ENCODE measurements around the gene GTF3A. TPM values are rescaled to one million over a fixed set of nuclear protein-coding genes. Genes with fewer than 3 reads are reported as not detected.

GTF3A gene
- total RNA-seq, 2 experiments from 2014 or later, result 129 to 132 TPM

GRCh38 chr13:27482983-27483382 is 58.6 kb downstream of the GTF3A start:
- H3K36me3 ChIP-seq (ENCODE audit: insufficient read depth, low read length), result no peaks in the 10 kb centered on the region
- H3K4me3 ChIP-seq (ENCODE audit: low read length), result no peak overlapping the region
- CTCF ChIA-PET, result no interaction called here
- peaks cover 0 to 8% of the 10 kb centered on the region in 2 experiments for H3K9me3 ChIP-seq (ENCODE audit: control insufficient read depth in 1 of 2, insufficient read depth in 1 of 2, low read length in 2 of 2)
- no peak for TF ChIP-seq CTCF (IDR thresholded peaks at IDR 0.05)
- Mint-ChIP-seq H3K27ac (no peak overlapping the region), H3K4me1 (ENCODE audit: low read depth) (peaks cover 7% of the 10 kb centered on the region), H3K4me3 (no peak overlapping the region), H3K36me3 (ENCODE audit: low read depth) (no peaks in the 10 kb centered on the region), H3K27me3 (no peaks in the 10 kb centered on the region), H3K9me3 (no peaks in the 10 kb centered on the region)
- POLR2A ChIA-PET, result no interaction called here
- ATAC-seq (ENCODE audit: poor library complexity), result peak; percentile 34
- H3K27me3 ChIP-seq (ENCODE audit: control insufficient read depth in 1 of 2, insufficient read depth in 2 of 2, low read length in 2 of 2), result no peaks in the 10 kb centered on the region
- no peaks in the 10 kb centered on the region for H3K4me1 ChIP-seq (ENCODE audit: insufficient read depth, low read length)
- peak in 3 of 14 experiments; percentile 58 to 68 (median 59) for DNase-seq
- intact Hi-C loops (cut with DNase I, micrococcal nuclease), result loop anchor here in 1 of 2 experiments (5.0 kb wide), 1 partner anchor 76 kb away; no protein-coding TSS in a partner anchor
- no peak overlapping the region for H3K27ac ChIP-seq (ENCODE audit: low read depth in 1 of 2, low read length in 2 of 2)

GRCh38 chr13:27483421-27483820 is 59.0 kb downstream of the GTF3A start:
- H3K4me3 Mint-ChIP-seq, result no peak overlapping the region
- no peak overlapping the region for H3K27ac Mint-ChIP-seq
- POLR2A ChIA-PET, result no interaction called here
- CTCF ChIA-PET, result no interaction called here
- Histone ChIP-seq H3K4me3 (ENCODE audit: low read length) (no peak overlapping the region), H3K27me3 (ENCODE audit: control insufficient read depth in 1 of 2, insufficient read depth in 2 of 2, low read length in 2 of 2) (no peaks in the 10 kb centered on the region), H3K9me3 (ENCODE audit: control insufficient read depth in 1 of 2, insufficient read depth in 1 of 2, low read length in 2 of 2) (peaks cover 0 to 8% of the 10 kb centered on the region in 2 experiments), H3K4me1 (ENCODE audit: insufficient read depth, low read length) (no peaks in the 10 kb centered on the region), H3K27ac (ENCODE audit: low read depth in 1 of 2, low read length in 2 of 2) (no peak overlapping the region), H3K36me3 (ENCODE audit: insufficient read depth, low read length) (no peaks in the 10 kb centered on the region)
- peaks cover 3% of the 10 kb centered on the region for H3K4me1 Mint-ChIP-seq (ENCODE audit: low read depth)
- intact Hi-C loops (cut with DNase I, micrococcal nuclease), result loop anchor here in 1 of 2 experiments (5.0 kb wide), 1 partner anchor 76 kb away; no protein-coding TSS in a partner anchor
- TF ChIP-seq CTCF (IDR thresholded peaks at IDR 0.05), result no peak
- H3K36me3 Mint-ChIP-seq (ENCODE audit: low read depth), result no peaks in the 10 kb centered on the region
- no peaks in the 10 kb centered on the region for H3K27me3 Mint-ChIP-seq
- DNase-seq, result no peak
- no peak for ATAC-seq (ENCODE audit: poor library complexity)
- H3K9me3 Mint-ChIP-seq, result no peaks in the 10 kb centered on the region

Other genes starting within 250 kb of the GTF3A start
- gene RPL21, start 173.1 kb upstream of the GTF3A start, total RNA-seq, result 1,000 to 10,000 TPM; 2,736 to 2,941 TPM
- 1 to 10 TPM; 2.9 to 4.7 TPM for gene RASL11A, start 153.8 kb upstream of the GTF3A start, total RNA-seq
- 10 to 100 TPM; 13.6 to 14.5 TPM for gene MTIF3, start 25.9 kb downstream of the GTF3A start, total RNA-seq
- gene LNX2, start 195.9 kb downstream of the GTF3A start, total RNA-seq, result 1 to 10 TPM; 3.5 to 3.9 TPM
- 100 to 1,000 TPM; 197 to 200 TPM for gene POLR1D, start 197.3 kb downstream of the GTF3A start, total RNA-seq